Hepatocyte (in vitro differentiated cells): ENCODE data around the gene RGS14. TPM values are rescaled to one million over a fixed set of nuclear protein-coding genes. Genes with fewer than 3 reads are reported as not detected.

Experiments used
- DNase-seq: peaks from one replicate; pipeline ENCODE4 v3.0.0-alpha.2; 2016; ENCODE audit warnings: low spot score
- H2AFZ ChIP-seq: fragments of 200-600 bp; sonication (generic); 2 replicates; pipeline ENCODE4 v1.6.0; 2016; ENCODE audit warnings: antibody characterized with exemption, mild to moderate bottlenecking
- H3K27ac ChIP-seq: fragments of 200-600 bp; sonication (generic); 2 replicates; pipeline ENCODE4 v1.5.1; 2016; ENCODE audit warnings: mild to moderate bottlenecking
- H3K27me3 ChIP-seq: fragments of 200-600 bp; sonication (generic); 2 replicates; pipeline ENCODE4 v1.6.1; 2016
- H3K36me3 ChIP-seq: fragments of 200-600 bp; sonication (generic); replicated peaks from 2 replicates; pipeline ENCODE4 v1.5.1; 2016; ENCODE audit warnings: low read depth; ENCODE audit not compliant: insufficient read depth
- H3K4me1 ChIP-seq: fragments of 200-600 bp; sonication (generic); 2 replicates; pipeline ENCODE4 v1.5.1; 2016; ENCODE audit warnings: mild to moderate bottlenecking, moderate library complexity; ENCODE audit not compliant: insufficient read depth
- H3K4me2 ChIP-seq: fragments of 200-600 bp; sonication (generic); 2 replicates; pipeline ENCODE4 v1.6.0; 2016
- H3K4me3 ChIP-seq: fragments of 200-600 bp; sonication (generic); 2 replicates; pipeline ENCODE4 v1.5.1; 2016; ENCODE audit warnings: mild to moderate bottlenecking
- H3K79me2 ChIP-seq: fragments of 200-600 bp; sonication (generic); 2 replicates; pipeline ENCODE4 v1.6.0; 2017; ENCODE audit warnings: mild to moderate bottlenecking
- H3K9me2 ChIP-seq: fragments of 200-600 bp; sonication (generic); replicated peaks from 2 replicates; pipeline ENCODE4 v1.6.0; 2017; ENCODE audit warnings: mild to moderate bottlenecking; ENCODE audit not compliant: insufficient read depth
- H3K9me3 ChIP-seq: fragments of 200-600 bp; sonication (generic); 2 replicates; pipeline ENCODE4 v1.5.1; 2016; ENCODE audit warnings: low read depth, mild to moderate bottlenecking
- H4K20me1 ChIP-seq: fragments of 200-600 bp; sonication (generic); 2 replicates; pipeline ENCODE4 v1.6.0; 2016; ENCODE audit warnings: mild to moderate bottlenecking; ENCODE audit not compliant: insufficient read depth, poor library complexity, severe bottlenecking
- CTCF ChIP-seq: fragments of 200-600 bp; sonication (generic); IDR thresholded peaks from 2 replicates; pipeline ENCODE4 v1.5.1; 2016; ENCODE audit warnings: antibody characterized with exemption, mild to moderate bottlenecking; ENCODE audit not compliant: poor library complexity
- EZH2 ChIP-seq: fragments of 200-600 bp; sonication (generic); IDR thresholded peaks from 2 replicates; pipeline ENCODE4 v1.6.1; 2016; ENCODE audit warnings: antibody characterized with exemption, mild to moderate bottlenecking, borderline replicate concordance
- EZH2phosphoT487 ChIP-seq: fragments of 200-600 bp; sonication (generic); IDR thresholded peaks from one replicate; pipeline ENCODE4 v1.6.1; 2018; ENCODE audit warnings: antibody characterized with exemption, mild to moderate bottlenecking, low read depth, moderate library complexity; ENCODE audit not compliant: unreplicated experiment, severe bottlenecking
- WGBS: methylation state at CpG from one replicate; pipeline ENCODE4 v1.1.6; 2016; ENCODE audit warnings: low lambda C conversion rate; ENCODE audit errors: missing lambda C conversion rate; 5-methylcytosine and 5-hydroxymethylcytosine counted together
- polyA plus RNA-seq: library from polyadenylated mRNA; unstranded; fragments of >200 nt; fragmentation: Nextera tagmentation; extraction: Ambion mirVana; gene quantifications from 2 replicates; pipeline ENCODE4 v1.2.1, GENCODE V29; 2016
- total RNA-seq: library from RNA; depleted of rRNA; stranded (reverse); fragments of >200 nt; gene quantifications from 2 replicates; pipeline ENCODE4 v1.2.3, GENCODE V29; 2014

RGS14 gene
- total and polyA plus RNA-seq, 2 experiments from 2014 or later, result 36.5 to 37.0 TPM

DNA sequence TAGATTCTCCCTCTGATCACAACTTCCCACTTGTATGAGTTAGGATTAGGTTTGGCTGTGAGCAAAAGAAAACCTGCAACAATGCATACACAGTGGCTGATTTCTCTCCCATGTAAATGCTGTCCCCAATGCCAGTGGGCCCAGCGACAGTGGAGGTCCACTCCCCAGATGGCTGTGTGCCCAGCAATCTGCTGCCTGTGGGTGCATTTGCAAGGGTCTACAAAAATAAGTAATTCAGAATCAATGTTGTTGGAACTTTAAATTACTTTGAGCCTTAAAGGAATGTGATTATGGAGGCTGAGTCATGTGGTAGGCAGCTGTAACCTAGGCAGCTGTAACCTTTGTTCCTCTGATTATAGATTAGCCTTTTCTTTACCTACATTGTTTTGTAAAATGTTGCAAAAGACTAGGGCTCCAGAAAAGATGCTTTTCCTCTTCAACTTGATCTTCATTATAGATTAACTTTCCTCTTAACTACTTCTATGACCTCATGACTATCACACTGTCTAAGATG lies 31.8 kb upstream of the RGS14 start:
- Histone ChIP-seq H4K20me1 (no peaks in the 10 kb centered on the region), H3K27ac (peak overlapping the region; percentile 85), H3K4me1 (peaks cover 20% of the 10 kb centered on the region), H3K27me3 (no peaks in the 10 kb centered on the region), H3K79me2 (peaks cover 9% of the 10 kb centered on the region), H3K4me3 (no peak overlapping the region), H3K36me3 (no peaks in the 10 kb centered on the region), H3K4me2 (peak overlapping the region; percentile 62), H2AFZ (no peak overlapping the region), H3K9me2 (no peaks in the 10 kb centered on the region), H3K9me3 (no peaks in the 10 kb centered on the region)
- no peak for TF ChIP-seq EZH2phosphoT487
- 62% methylated on average over 1 of the region's 1 CpG for WGBS
- no peak for DNase-seq

DNA sequence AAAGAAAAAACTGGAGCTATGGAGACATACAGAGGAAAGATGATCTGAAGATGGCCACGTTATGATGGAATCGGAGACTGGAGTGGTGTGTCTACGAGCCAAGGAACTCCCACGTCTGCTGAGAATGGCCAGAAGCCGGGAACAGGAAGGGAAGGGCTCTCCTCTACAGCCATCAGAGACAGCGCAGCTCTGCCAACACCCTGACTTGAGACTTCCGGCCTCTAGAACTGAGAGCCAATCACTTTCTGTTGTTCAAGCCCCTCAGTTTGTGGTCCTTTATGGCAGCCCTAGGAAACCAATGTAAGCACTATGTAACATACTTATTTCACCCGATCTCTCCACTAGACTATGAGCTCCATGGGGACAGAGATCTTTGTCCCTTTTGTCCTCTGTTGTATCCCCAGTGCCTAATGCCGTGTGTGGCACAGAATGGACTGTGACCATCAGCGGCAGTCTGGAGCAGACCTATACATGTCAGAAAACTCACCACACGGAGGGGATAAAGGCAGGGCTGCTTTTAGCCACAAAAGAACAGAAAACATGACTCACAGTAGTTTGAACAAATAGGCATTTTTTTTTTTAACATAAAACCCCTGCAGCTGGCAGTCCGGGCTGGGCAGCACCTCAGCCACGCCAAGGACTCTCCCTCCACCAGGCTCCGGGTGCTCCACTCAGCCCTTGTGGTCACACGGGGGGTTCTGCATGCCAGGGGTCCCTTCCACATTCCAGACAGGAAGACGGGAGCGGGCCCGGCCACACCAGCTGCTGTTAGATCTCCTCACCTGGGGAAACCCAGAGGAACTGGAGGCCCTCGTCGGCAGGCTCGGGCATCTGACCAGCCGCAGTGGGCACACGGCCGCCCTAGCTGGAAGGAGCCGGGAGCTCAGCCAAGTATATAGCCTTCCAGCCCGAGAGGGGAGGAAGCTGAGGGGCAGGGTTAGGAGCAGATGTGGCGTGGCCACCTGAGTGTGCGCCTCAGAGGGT lies 29.9 kb upstream of the RGS14 start:
- DNase-seq, result no peak
- no peak overlapping the region for H2AFZ ChIP-seq
- 83% methylated on average over 28 of the region's 28 CpGs for WGBS

DNA sequence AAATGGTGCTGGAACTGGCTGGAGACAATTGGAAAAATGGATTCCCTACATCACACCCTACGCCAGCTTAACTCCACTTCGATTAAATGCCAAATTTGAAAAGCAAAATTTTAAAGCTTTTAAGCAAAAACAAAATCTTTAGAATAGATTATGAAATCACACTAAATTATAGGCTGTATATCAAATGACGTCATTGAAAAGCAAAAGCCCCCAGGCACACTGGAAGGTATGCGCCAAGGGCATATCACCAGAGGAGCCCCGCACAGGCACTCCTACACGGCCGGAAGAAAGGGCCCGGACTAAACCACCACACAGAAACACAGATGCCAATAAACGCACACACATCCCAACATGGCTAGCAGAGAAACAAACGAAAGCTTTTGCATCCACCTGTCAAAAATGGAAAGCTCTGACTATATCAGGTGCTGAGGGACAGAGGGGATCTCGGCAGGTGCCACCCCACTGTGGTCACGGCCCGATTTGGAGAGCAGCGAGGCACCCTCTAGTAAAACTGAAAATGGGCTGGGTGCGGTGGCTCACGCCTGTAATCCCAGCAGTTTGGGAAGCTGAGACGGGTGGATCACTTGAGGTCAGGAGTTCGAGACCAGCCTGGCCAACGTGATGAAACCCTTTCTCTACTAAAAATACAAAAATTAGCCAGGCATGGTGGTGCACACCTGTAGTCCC lies 29.0 kb upstream of the RGS14 start:
- Histone ChIP-seq H3K36me3 (no peaks in the 10 kb centered on the region), H3K9me2 (no peaks in the 10 kb centered on the region), H3K27ac (peak overlapping the region; percentile 85), H3K79me2 (no peaks in the 10 kb centered on the region), H4K20me1 (no peaks in the 10 kb centered on the region), H2AFZ (no peak overlapping the region), H3K27me3 (no peaks in the 10 kb centered on the region), H3K4me3 (no peak overlapping the region), H3K4me2 (no peak overlapping the region), H3K4me1 (peaks cover 20% of the 10 kb centered on the region), H3K9me3 (no peaks in the 10 kb centered on the region)
- DNase-seq, result no peak
- TF ChIP-seq CTCF (no peak), EZH2 (no peak), EZH2phosphoT487 (no peak)
- WGBS, result 95% methylated on average over 19 of the region's 19 CpGs

More for the DNA sequence above, 29.9 kb upstream of the RGS14 start:
- TF ChIP-seq CTCF (no peak), EZH2phosphoT487 (no peak), EZH2 (no peak)
- Histone ChIP-seq H3K27ac (peak overlapping the region; percentile 85), H3K4me1 (peaks cover 20% of the 10 kb centered on the region), H3K79me2 (peaks cover 3% of the 10 kb centered on the region), H3K9me2 (no peaks in the 10 kb centered on the region), H3K4me3 (no peak overlapping the region), H4K20me1 (no peaks in the 10 kb centered on the region), H3K27me3 (no peaks in the 10 kb centered on the region), H3K4me2 (peak overlapping the region; percentile 3), H3K9me3 (no peaks in the 10 kb centered on the region), H3K36me3 (no peaks in the 10 kb centered on the region)

- Histone ChIP-seq H3K4me1 (peaks cover 14% of the 10 kb centered on the region), H3K4me3 (no peak overlapping the region), H3K27me3 (no peaks in the 10 kb centered on the region), H2AFZ (no peak overlapping the region), H4K20me1 (no peaks in the 10 kb centered on the region), H3K9me3 (no peaks in the 10 kb centered on the region), H3K79me2 (no peaks in the 10 kb centered on the region), H3K9me2 (no peaks in the 10 kb centered on the region), H3K4me2 (no peak overlapping the region), H3K27ac (no peak overlapping the region), H3K36me3 (no peaks in the 10 kb centered on the region)
- no peak for DNase-seq
- WGBS, result 94% methylated on average over 6 of the region's 6 CpGs
- no peak for TF ChIP-seq EZH2phosphoT487
- no peak for TF ChIP-seq EZH2
- TF ChIP-seq CTCF, result no peak
These were observed 27.8 kb upstream of the RGS14 start for GRCh38 chr5:177329883-177330282.
